Coronary artery (tissue), 2 donors: ENCODE measurements around the gene TSEN34.

Source experiments
- DNase-seq: peaks from one replicate; pipeline ENCODE4 v3.0.0-alpha.2; 2017; ENCODE audit warnings: low spot score
- H3K27ac ChIP-seq, 2 donors: fragments of 200-600 bp; sonication (generic); one replicate each; pipeline ENCODE4 v1.5.1; 2016 to 2019
- H3K4me3 ChIP-seq: fragments of 200-600 bp; sonication (generic); 2 replicates; pipeline ENCODE4 v1.5.1; 2016; ENCODE audit warnings: mild to moderate bottlenecking, moderate library complexity
- CTCF ChIP-seq: fragments of 200-600 bp; sonication (generic); IDR thresholded peaks from one replicate; pipeline ENCODE4 v1.5.1; 2019; ENCODE audit warnings: antibody characterized with exemption

Gene TSEN34

GRCh38 chr19:54196536-54196935, 5.4 kb downstream of the TSEN34 start:
- no peak overlapping the region for H3K4me3 ChIP-seq
- no peak overlapping the region for H3K27ac ChIP-seq
- no peak for DNase-seq

GRCh38 chr19:54197121-54197520, 6.0 kb downstream of the TSEN34 start:
- Histone ChIP-seq H3K4me3 (no peak overlapping the region), H3K27ac (no peak overlapping the region)
- no peak for DNase-seq
- TF ChIP-seq CTCF = no peak

More at GRCh38 chr19:54196536-54196935, 5.4 kb downstream of the TSEN34 start:
- TF ChIP-seq CTCF = no peak

GRCh38 chr19:54199401-54199800, 8.3 kb downstream of the TSEN34 start:
- Histone ChIP-seq H3K27ac (no peak overlapping the region), H3K4me3 (no peak overlapping the region)
- TF ChIP-seq CTCF = no peak
- no peak for DNase-seq

GRCh38 chr19:54201172-54201701, 10.1 kb downstream of the TSEN34 start:
- no peak for TF ChIP-seq CTCF
- H3K27ac ChIP-seq = peak overlapping the region; percentile 88 to 93
- peak overlapping the region; percentile 80 for H3K4me3 ChIP-seq
- DNase-seq = no peak

- TF ChIP-seq CTCF = no peak
- peak overlapping the region; percentile 80 for H3K4me3 ChIP-seq
- DNase-seq = no peak
- no peak overlapping the region for H3K27ac ChIP-seq
Measured at GRCh38 chr19:54201980-54202379, 10.9 kb downstream of the TSEN34 start.

- no peak for DNase-seq
- no peak overlapping the region for H3K27ac ChIP-seq
- H3K4me3 ChIP-seq = peak overlapping the region; percentile 80
- TF ChIP-seq CTCF = no peak
Measured at GRCh38 chr19:54203151-54203611, 12.1 kb downstream of the TSEN34 start.

GRCh38 chr19:54204767-54205468, 13.8 kb downstream of the TSEN34 start:
- no peak overlapping the region for H3K27ac ChIP-seq
- DNase-seq = no peak
- no peak for TF ChIP-seq CTCF
- peak overlapping the region; percentile 2 for H3K4me3 ChIP-seq
